ENCODE measurements around the gene TSPAN32. TPM values are rescaled to one million over a fixed set of nuclear protein-coding genes. Genes with fewer than 3 reads are reported as not detected.

Gene TSPAN32
- 12.2 TPM for total RNA-seq
- long read RNA-seq, partial matches to known transcripts: 4 of 20 reads
- long read RNA-seq, other reads (novel, unspliced or antisense): 13 of 20 reads

DNA sequence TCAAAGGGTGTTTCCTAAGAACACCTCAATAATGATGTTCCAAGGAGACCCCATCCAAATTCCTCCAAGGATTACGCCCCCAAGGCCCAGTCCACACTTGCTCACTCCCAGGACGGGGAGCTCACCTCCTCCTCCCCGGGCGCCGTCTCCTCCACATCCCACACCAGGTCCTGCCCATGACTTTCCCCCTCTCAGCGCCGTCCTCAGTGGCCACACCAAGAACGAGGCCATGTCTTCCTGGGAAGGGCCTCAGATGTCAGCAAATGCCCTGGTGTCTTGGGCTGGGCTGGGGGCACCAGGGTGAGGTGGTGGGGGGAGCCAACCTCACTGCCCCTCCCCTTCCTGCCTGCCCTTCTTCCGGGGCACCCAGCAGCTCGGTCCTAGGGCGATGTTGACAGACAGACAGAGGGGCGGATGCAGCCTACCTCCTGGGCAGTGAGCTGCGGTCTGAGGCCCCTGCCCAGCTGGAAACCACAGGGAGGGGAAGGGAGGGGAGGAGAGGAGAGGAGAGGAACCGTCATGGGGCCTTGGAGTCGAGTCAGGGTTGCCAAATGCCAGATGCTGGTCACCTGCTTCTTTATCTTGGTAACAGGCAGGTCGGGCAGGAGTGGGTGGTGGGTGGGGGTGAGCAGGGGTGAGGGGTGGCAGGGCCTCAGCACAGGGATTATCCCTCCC is at the start of gene TSPAN32, which contains the start of gene C11orf21:
TSS of gene TSPAN32 (plus strand) at position 383 of the 675 bp plus-strand sequence. CDS start at position 520, 137 bp downstream.
TSS of gene C11orf21 (minus strand) at position 288 of the 675 bp plus-strand sequence. CDS start at position 178, 110 bp downstream.
- peaks cover 31% of the 10 kb centered on the region for H3K4me1 ChIP-seq
- peak; percentile 69 for ATAC-seq
- peak within 1 kb of the TSS; percentile 66 for H3K27ac ChIP-seq

DNA sequence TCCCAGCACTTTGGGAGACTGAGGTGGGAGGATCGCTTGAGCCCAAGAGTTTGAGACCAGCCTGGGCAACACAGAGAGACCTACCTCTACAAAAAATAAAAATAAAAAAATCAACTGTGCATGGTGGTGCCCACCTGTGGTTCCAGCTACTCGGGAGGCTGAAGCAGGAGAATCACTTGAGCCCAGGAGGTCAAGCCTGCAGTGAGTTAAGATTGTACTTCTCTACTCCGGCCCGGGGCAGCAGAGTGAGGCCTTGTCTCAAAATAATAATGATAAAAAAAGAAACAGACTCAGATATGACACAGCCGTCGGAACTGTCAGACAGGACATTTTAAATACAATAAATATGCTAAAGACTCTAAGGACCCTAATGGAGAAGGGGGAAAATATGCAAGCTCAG is 49.8 kb upstream of the TSPAN32 start:
- no peak for DNase-seq

More for the DNA sequence above, at the start of gene TSPAN32, which contains the start of gene C11orf21:
- peak within 1 kb of the TSS; percentile 31 for H3K4me3 ChIP-seq
- H3K27me3 ChIP-seq: no peaks in the 10 kb centered on the region
- intact Hi-C loops (cut with DNase I): loop anchor here (5.0 kb wide), 2 partner anchors 104 to 121 kb away; no protein-coding TSS in a partner anchor
- H3K36me3 ChIP-seq: no peaks in the 10 kb centered on the region
- DNase-seq: peak; percentile 81
- TF ChIP-seq, protein P1, sequence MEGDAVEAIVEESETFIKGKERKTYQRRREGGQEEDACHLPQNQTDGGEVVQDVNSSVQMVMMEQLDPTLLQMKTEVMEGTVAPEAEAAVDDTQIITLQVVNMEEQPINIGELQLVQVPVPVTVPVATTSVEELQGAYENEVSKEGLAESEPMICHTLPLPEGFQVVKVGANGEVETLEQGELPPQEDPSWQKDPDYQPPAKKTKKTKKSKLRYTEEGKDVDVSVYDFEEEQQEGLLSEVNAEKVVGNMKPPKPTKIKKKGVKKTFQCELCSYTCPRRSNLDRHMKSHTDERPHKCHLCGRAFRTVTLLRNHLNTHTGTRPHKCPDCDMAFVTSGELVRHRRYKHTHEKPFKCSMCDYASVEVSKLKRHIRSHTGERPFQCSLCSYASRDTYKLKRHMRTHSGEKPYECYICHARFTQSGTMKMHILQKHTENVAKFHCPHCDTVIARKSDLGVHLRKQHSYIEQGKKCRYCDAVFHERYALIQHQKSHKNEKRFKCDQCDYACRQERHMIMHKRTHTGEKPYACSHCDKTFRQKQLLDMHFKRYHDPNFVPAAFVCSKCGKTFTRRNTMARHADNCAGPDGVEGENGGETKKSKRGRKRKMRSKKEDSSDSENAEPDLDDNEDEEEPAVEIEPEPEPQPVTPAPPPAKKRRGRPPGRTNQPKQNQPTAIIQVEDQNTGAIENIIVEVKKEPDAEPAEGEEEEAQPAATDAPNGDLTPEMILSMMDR (IDR thresholded peaks at IDR 0.05): no peak
- H3K9me3 ChIP-seq: no peaks in the 10 kb centered on the region

GRCh38 chr11:2256293-2256913 is 45.4 kb upstream of the TSPAN32 start:
- no peaks in the 10 kb centered on the region for H3K36me3 ChIP-seq
- DNase-seq (peak; percentile 52), ATAC-seq (peak; percentile 9)
- H3K9me3 ChIP-seq: no peaks in the 10 kb centered on the region
- TF ChIP-seq, protein P1 (IDR thresholded peaks at IDR 0.05): no peak
- no peaks in the 10 kb centered on the region for H3K4me1 ChIP-seq
- intact Hi-C loops (cut with DNase I): no loop called here
- no peaks in the 10 kb centered on the region for H3K27me3 ChIP-seq
- H3K4me3 ChIP-seq: no peak overlapping the region
- no peak overlapping the region for H3K27ac ChIP-seq

More for the DNA sequence above, 49.8 kb upstream of the TSPAN32 start:
- no peak for ATAC-seq
- H3K4me1 ChIP-seq: no peaks in the 10 kb centered on the region
- TF ChIP-seq, protein P1 (IDR thresholded peaks at IDR 0.05): no peak
- H3K9me3 ChIP-seq: no peaks in the 10 kb centered on the region
- H3K4me3 ChIP-seq: no peak overlapping the region
- no peaks in the 10 kb centered on the region for H3K27me3 ChIP-seq
- intact Hi-C loops (cut with DNase I): no loop called here
- H3K36me3 ChIP-seq: no peaks in the 10 kb centered on the region
- H3K27ac ChIP-seq: no peak overlapping the region

- TF ChIP-seq, protein P1 (IDR thresholded peaks at IDR 0.05): no peak
- no peak overlapping the region for H3K27ac ChIP-seq
- DNase-seq (no peak), ATAC-seq (peak; percentile 32)
- H3K4me3 ChIP-seq: no peak overlapping the region
- no peaks in the 10 kb centered on the region for H3K9me3 ChIP-seq
- no peaks in the 10 kb centered on the region for H3K27me3 ChIP-seq
- intact Hi-C loops (cut with DNase I): no loop called here
- H3K4me1 ChIP-seq: no peaks in the 10 kb centered on the region
- H3K36me3 ChIP-seq: no peaks in the 10 kb centered on the region
These were observed 44.7 kb upstream of the TSPAN32 start for GRCh38 chr11:2256951-2257700.
